Prostate gland (tissue), 2 donors: Measurements from ENCODE around the gene PLEKHJ1. TPM values are rescaled to one million over a fixed set of nuclear protein-coding genes. Genes with fewer than 3 reads are reported as not detected.

Source experiments
- DNase-seq: peaks from one replicate; pipeline ENCODE4 v3.0.0-alpha.2; 2019; ENCODE audit warnings: low spot score
- H3K27ac ChIP-seq, 2 donors: fragments of 200-600 bp; sonication (generic); 2 replicates each; pipeline ENCODE4 v1.5.1; 2017 to 2019
- H3K27me3 ChIP-seq: fragments of 200-600 bp; sonication (generic); replicated peaks from 2 replicates; pipeline ENCODE4 v1.5.1; 2019; ENCODE audit not compliant: insufficient read depth
- H3K36me3 ChIP-seq, 2 donors: fragments of 200-600 bp; sonication (generic); 1 replicate in 1 of 2; 2 replicates in 1 of 2; pipeline versions ENCODE4 v1.5.1 to v1.8.1; 2017 to 2019
- H3K4me1 ChIP-seq: fragments of 200-600 bp; sonication (generic); replicated peaks from 2 replicates; pipeline ENCODE4 v1.5.1; 2019
- H3K4me3 ChIP-seq, 2 donors: fragments of 200-600 bp; sonication (generic); 2 replicates each; pipeline ENCODE4 v1.5.1; 2017 to 2019
- H3K9me3 ChIP-seq: fragments of 200-600 bp; sonication (generic); 2 replicates; pipeline ENCODE4 v1.5.1; 2017
- POLR2A ChIP-seq: fragments of 450-650 bp; IDR thresholded peaks from one replicate; pipeline ENCODE4 v1.6.1; 2016; ENCODE audit warnings: antibody characterized with exemption, mild to moderate bottlenecking
- POLR2AphosphoS5 ChIP-seq: sonication (generic); formaldehyde crosslinking; IDR thresholded peaks from one replicate; pipeline ENCODE4 v1.6.1; 2017; ENCODE audit warnings: antibody characterized with exemption
- WGBS: methylation state at CpG from one replicate; pipeline ENCODE4 v1.1.5; 2018; 5-methylcytosine and 5-hydroxymethylcytosine counted together
- intact Hi-C: fragments of 100-400 bp; cut with DNase I; formaldehyde crosslinking; loops from one replicate; pipeline ENCODE4 v1.14.2; 2022
- total RNA-seq, 2 donors: library from RNA; depleted of rRNA; stranded (reverse); fragments of >200 nt; gene quantifications; one replicate each; pipeline ENCODE4 v1.1.0, GENCODE V29; 2016
- TF ChIP-seq, protein P1 (sequence below), 4 experiments: fragments of 200-600 bp in 2 of 4; fragments of 450-650 bp in 2 of 4; sonication (generic) in 2 of 4; IDR thresholded peaks; 1 replicate in 3 of 4; 2 replicates in 1 of 4; pipeline ENCODE4 v1.5.1; 2016 to 2019; ENCODE audit warnings: antibody characterized with exemption in 4 of 4, mild to moderate bottlenecking in 2 of 4, moderate library complexity in 2 of 4

PLEKHJ1 gene
- total RNA-seq, 2 donors from 2014 or later, result 59.4 to 91.7 TPM

DNA sequence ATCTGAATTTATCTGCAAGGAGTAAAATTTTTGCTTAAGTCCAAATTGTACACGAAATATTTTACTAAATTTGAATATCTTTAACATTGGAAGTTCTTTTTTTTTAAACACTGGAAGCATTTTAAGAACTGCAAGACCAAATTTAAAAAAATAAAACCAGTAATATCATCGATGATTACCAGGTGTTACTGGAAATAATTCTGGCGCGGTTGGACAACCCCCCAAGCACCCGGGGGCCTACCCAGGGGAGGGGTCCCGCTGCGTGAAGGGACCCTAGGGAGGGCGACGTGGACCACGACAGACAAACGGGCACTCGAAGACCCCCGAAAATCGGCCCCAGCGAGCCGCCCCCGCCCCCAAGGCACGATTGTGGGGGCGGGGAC, 32.7 kb upstream of the PLEKHJ1 start:
- peak overlapping the region; percentile 76 to 99 for H3K27ac ChIP-seq
- intact Hi-C loops, result no loop called here
- no peak for DNase-seq
- H3K9me3 ChIP-seq, result no peaks in the 10 kb centered on the region
- peak overlapping the region; percentile 100 for H3K4me3 ChIP-seq
- TF ChIP-seq, protein P1, sequence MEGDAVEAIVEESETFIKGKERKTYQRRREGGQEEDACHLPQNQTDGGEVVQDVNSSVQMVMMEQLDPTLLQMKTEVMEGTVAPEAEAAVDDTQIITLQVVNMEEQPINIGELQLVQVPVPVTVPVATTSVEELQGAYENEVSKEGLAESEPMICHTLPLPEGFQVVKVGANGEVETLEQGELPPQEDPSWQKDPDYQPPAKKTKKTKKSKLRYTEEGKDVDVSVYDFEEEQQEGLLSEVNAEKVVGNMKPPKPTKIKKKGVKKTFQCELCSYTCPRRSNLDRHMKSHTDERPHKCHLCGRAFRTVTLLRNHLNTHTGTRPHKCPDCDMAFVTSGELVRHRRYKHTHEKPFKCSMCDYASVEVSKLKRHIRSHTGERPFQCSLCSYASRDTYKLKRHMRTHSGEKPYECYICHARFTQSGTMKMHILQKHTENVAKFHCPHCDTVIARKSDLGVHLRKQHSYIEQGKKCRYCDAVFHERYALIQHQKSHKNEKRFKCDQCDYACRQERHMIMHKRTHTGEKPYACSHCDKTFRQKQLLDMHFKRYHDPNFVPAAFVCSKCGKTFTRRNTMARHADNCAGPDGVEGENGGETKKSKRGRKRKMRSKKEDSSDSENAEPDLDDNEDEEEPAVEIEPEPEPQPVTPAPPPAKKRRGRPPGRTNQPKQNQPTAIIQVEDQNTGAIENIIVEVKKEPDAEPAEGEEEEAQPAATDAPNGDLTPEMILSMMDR (IDR thresholded peaks at IDR 0.05), result no peak
- no peak for TF ChIP-seq POLR2AphosphoS5
- no peak for TF ChIP-seq POLR2A
- peaks cover 19% of the 10 kb centered on the region for H3K4me1 ChIP-seq
- peaks cover 0 to 5% of the 10 kb centered on the region in 2 donors for H3K36me3 ChIP-seq
- no peaks in the 10 kb centered on the region for H3K27me3 ChIP-seq
- under 1% methylated on average over 19 of the region's 19 CpGs for WGBS

DNA sequence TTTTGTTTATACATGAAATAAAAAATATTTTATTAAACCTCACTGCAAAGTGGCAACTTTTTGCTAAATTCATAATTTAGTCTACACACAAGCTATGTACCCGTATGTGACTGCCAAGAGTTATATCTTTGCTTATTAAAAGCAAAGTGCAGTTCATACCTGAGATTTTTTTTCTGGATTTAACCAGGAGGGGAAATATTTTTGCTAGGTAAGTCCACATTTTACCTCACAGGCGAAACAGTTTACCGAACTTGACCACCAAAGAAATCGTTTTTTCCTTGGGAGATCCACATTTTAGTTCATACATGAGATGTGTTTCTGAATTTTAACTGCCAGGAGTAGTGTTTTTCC, 32.3 kb upstream of the PLEKHJ1 start:
- 78% methylated on average over 4 of the region's 4 CpGs for WGBS
- H3K36me3 ChIP-seq, result peaks cover 0 to 5% of the 10 kb centered on the region in 2 donors
- H3K27me3 ChIP-seq, result no peaks in the 10 kb centered on the region
- H3K27ac ChIP-seq, result peak overlapping the region in 1 of 2 donors; percentile 99
- intact Hi-C loops, result no loop called here
- peak overlapping the region; percentile 100 for H3K4me3 ChIP-seq
- TF ChIP-seq, protein P1 (IDR thresholded peaks at IDR 0.05), result no peak
- TF ChIP-seq POLR2A (no peak), POLR2AphosphoS5 (no peak)
- no peaks in the 10 kb centered on the region for H3K9me3 ChIP-seq
- H3K4me1 ChIP-seq, result peaks cover 18% of the 10 kb centered on the region
- no peak for DNase-seq

DNA sequence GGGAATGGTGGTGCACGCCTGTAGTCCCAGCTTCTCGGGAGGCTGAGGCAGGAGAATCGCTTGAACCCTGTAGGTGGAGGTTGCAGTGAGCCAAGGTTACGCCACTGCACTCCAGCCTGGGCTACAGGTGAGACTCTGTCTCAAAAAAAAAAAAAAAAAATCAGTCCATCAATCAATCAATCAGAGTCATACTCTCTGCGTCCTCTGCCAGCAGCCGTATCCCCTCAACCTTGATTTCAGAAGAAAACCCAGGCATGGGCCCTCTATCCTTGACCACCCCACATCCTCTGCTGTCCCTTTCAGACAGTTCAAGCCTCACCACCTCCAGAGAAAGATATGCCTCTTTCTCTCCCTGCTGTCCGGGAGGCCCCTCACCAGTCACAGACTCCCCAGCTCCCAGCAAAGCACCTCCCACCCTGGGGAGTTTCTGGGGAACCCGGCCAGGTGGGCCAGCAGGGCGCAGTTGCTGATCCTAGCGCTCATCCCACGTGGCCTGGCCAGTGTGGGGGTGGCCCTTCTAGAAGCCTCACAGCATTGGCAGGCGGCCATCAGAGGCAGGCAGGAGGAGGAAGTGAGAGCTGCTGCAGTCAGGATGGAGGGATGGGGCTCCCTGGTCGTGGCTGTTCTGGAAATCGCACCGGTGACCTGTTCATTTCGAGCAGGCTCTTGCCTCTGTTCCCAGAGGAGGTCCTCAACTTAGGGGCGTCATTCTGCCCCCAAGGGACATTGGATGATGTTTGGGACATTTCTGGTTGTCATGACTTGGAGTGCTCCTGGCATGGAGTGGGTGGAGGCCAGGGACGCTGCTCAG, 30.3 kb upstream of the PLEKHJ1 start:
- Histone ChIP-seq H3K27me3 (no peaks in the 10 kb centered on the region), H3K9me3 (no peaks in the 10 kb centered on the region), H3K27ac (no peak overlapping the region), H3K36me3 (no peaks in the 10 kb centered on the region), H3K4me3 (no peak overlapping the region), H3K4me1 (no peaks in the 10 kb centered on the region)
- TF ChIP-seq POLR2A, result peak; percentile 50
- TF ChIP-seq, protein P1 (IDR thresholded peaks at IDR 0.05), result no peak
- peak; percentile 45 for TF ChIP-seq POLR2AphosphoS5
- intact Hi-C loops, result no loop called here
- DNase-seq, result peak; percentile 48
- WGBS, result 57% methylated on average over 18 of the region's 18 CpGs

DNA sequence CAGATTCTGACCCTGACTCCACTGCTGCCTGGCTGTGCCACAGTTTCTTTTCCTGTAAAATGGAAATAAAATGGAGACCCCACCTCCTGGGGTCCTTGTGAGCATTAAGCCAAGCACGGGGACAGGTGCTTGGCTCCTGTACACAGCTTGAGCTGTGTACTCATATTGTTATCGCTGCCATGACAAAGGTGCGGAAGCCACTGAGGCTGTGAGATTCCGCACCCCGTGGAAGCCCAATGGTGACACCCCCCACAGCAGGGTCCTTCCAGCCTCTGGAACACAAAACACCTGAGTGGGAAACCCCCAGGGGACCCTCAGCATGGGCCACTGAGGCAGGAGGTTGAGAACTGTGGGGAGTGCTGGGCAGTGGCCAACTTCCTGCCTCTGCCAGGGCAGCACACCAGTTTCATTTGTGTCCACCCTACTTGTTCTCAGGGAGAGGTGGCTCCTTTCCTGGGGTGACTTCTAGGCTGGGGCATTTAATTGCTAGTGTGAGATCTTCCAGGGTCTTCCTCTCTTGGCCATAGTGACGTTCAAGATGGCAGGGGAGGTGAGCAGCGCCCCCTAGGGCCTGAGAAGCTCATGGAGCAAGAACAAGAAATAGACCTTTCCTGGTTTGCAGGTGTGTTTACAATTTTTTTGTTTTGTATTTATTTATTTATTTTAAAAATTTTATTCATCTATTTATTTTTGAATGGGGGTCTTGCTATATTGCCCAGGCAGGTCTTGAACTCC, 25.5 kb upstream of the PLEKHJ1 start:
- no peak for TF ChIP-seq POLR2A
- TF ChIP-seq POLR2AphosphoS5, result no peak
- TF ChIP-seq, protein P1 (IDR thresholded peaks at IDR 0.05), result peak in 2 of 4 experiments; percentile 10 to 23
- intact Hi-C loops, result no loop called here
- DNase-seq, result no peak
- H3K4me3 ChIP-seq, result no peak overlapping the region
- no peaks in the 10 kb centered on the region for H3K36me3 ChIP-seq
- no peak overlapping the region for H3K27ac ChIP-seq
- no peaks in the 10 kb centered on the region for H3K4me1 ChIP-seq
- H3K9me3 ChIP-seq, result no peaks in the 10 kb centered on the region
- 65% methylated on average over 7 of the region's 7 CpGs for whole genome bisulfite sequencing
- H3K27me3 ChIP-seq, result no peaks in the 10 kb centered on the region
